Upper lobe of left lung (tissue), 6 donors: ENCODE results near the gene DACH1. TPM values are rescaled to one million over a fixed set of nuclear protein-coding genes. Genes with fewer than 3 reads are reported as not detected.

Experiments used
- ATAC-seq, 2 donors: fragments of 200-7000 bp; cut with Tn5 transposase; one replicate each; pipeline ENCODE4 v1.9.1; 2022; ENCODE audit warnings: mild to moderate bottlenecking in 2 of 2, moderate library complexity in 2 of 2; ENCODE audit not compliant: low FRiP score in 2 of 2
- DNase-seq, 2 donors: peaks; one replicate each; pipeline ENCODE4 v3.0.0-alpha.2; 2019 to 2020
- H3K27ac ChIP-seq, 4 donors: fragments of 200-600 bp; sonication (generic); one replicate each; pipeline ENCODE4 v1.5.1; 2016 to 2019
- H3K27me3 ChIP-seq, 4 donors: fragments of 200-600 bp; sonication (generic); one replicate each; pipeline ENCODE4 v1.5.1; 2017 to 2019
- H3K36me3 ChIP-seq, 4 donors: fragments of 200-600 bp; sonication (generic); one replicate each; pipeline ENCODE4 v1.5.1; 2016 to 2019
- H3K4me1 ChIP-seq, 4 donors: fragments of 200-600 bp; sonication (generic); one replicate each; pipeline ENCODE4 v1.5.1; 2018 to 2019
- H3K4me3 ChIP-seq, 4 donors: fragments of 200-600 bp; sonication (generic); one replicate each; pipeline ENCODE4 v1.5.1; 2017 to 2019; ENCODE audit warnings: mild to moderate bottlenecking in 2 of 4, moderate library complexity in 1 of 4
- H3K9me3 ChIP-seq, 4 donors: fragments of 200-600 bp; sonication (generic); one replicate each; pipeline ENCODE4 v1.5.1; 2018 to 2019
- EP300 ChIP-seq, 4 donors: sonication (generic); formaldehyde crosslinking; IDR thresholded peaks; one replicate each; pipeline ENCODE4 v1.5.1; 2017; ENCODE audit warnings: antibody characterized with exemption in 4 of 4, control low read depth in 2 of 4
- POLR2A ChIP-seq, 4 donors: fragments of 450-650 bp; IDR thresholded peaks; one replicate each; pipeline ENCODE4 v1.5.1; 2016 to 2017; ENCODE audit warnings: antibody characterized with exemption in 4 of 4, mild to moderate bottlenecking in 2 of 4
- POLR2AphosphoS5 ChIP-seq, 2 donors: sonication (generic); formaldehyde crosslinking; IDR thresholded peaks; one replicate each; pipeline ENCODE4 v1.5.1; 2017; ENCODE audit warnings: antibody characterized with exemption in 2 of 2
- whole genome bisulfite sequencing, 2 donors: methylation state at CpG; one replicate each; pipeline ENCODE4 v1.1.5; 2017 to 2018; 5-methylcytosine and 5-hydroxymethylcytosine counted together
- total RNA-seq, 6 donors: library from RNA; depleted of rRNA in 4 of 6; stranded (reverse); fragments of >200 nt in 4 of 6; gene quantifications; one replicate each; pipeline versions ENCODE4 v1.1.0 to v1.2.1, GENCODE V29; 2016 to 2021
- TF ChIP-seq, protein P1 (sequence below), 6 experiments: fragments of 450-650 bp in 4 of 6; fragments of 200-600 bp in 2 of 6; sonication (generic) in 2 of 6; IDR thresholded peaks; one replicate each; pipeline ENCODE4 v1.5.1; 2016 to 2019; ENCODE audit warnings: antibody characterized with exemption in 6 of 6
- donor health status: DM: no; HTN: no; CAD: no; lungs with moderate emphysema.
- donor health status: DM: no; HTN: yes; CAD: no; lungs with severe emphysema.

Gene DACH1
- total RNA-seq, 6 donors from 2014 or later = 4.7 to 10.5 (median 6.7) TPM

DNA sequence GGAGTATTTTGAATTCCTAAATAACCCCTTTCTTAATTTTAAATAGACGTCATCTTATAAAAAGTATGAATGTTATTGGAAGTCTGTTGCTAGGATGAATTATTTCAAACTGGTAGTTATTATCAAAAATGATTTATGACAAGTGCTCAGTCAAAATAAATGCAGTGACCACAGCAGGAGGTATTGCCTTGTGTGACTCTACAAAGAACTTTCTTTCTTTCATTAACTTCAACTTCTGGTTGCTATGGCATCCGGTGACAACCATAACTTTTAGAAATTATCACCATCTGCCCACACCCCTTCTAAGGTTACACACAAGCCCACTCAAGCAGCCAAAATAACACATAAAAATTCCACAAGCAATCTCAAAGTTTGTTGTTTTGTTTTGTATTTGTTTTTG, 189.9 kb downstream of the DACH1 start:
- DNase-seq = no peak
- no peaks in the 10 kb centered on the region for H3K27me3 ChIP-seq
- H3K27ac ChIP-seq = no peak overlapping the region
- no peaks in the 10 kb centered on the region for H3K4me1 ChIP-seq
- H3K36me3 ChIP-seq = peaks cover 0 to 3% (median 0%) of the 10 kb centered on the region in 4 donors
- WGBS, 2 donors = 86 to 93% methylated on average over 2 of the region's 2 CpGs
- ATAC-seq = no peak
- no peak overlapping the region for H3K4me3 ChIP-seq
- TF ChIP-seq POLR2A (IDR thresholded peaks at IDR 0.05) (no peak), EP300 (IDR thresholded peaks at IDR 0.05) (no peak), POLR2AphosphoS5 (IDR thresholded peaks at IDR 0.05) (no peak)
- TF ChIP-seq, protein P1, sequence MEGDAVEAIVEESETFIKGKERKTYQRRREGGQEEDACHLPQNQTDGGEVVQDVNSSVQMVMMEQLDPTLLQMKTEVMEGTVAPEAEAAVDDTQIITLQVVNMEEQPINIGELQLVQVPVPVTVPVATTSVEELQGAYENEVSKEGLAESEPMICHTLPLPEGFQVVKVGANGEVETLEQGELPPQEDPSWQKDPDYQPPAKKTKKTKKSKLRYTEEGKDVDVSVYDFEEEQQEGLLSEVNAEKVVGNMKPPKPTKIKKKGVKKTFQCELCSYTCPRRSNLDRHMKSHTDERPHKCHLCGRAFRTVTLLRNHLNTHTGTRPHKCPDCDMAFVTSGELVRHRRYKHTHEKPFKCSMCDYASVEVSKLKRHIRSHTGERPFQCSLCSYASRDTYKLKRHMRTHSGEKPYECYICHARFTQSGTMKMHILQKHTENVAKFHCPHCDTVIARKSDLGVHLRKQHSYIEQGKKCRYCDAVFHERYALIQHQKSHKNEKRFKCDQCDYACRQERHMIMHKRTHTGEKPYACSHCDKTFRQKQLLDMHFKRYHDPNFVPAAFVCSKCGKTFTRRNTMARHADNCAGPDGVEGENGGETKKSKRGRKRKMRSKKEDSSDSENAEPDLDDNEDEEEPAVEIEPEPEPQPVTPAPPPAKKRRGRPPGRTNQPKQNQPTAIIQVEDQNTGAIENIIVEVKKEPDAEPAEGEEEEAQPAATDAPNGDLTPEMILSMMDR (IDR thresholded peaks at IDR 0.05) = no peak
- H3K9me3 ChIP-seq = no peaks in the 10 kb centered on the region

DNA sequence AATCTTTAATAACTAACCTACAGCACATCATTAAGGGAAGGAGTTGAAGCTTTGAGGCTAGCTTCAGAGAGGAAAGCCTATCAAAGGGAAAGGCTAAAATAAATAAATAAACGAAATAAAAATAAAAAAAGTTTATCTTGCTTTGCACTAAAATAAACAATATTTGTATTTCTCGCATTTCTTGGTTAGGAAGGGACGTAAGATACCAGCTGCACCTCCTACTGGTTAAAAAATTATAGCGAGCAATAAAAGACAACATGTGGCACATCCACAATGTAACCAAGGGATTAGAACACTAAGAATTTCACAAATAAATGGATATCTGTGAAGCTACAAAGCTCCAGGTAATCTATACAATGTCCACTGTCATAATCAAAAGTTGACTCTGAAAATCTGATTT, 194.5 kb downstream of the DACH1 start:
- H3K9me3 ChIP-seq = no peaks in the 10 kb centered on the region
- H3K4me1 ChIP-seq = no peaks in the 10 kb centered on the region
- DNase-seq (no peak), ATAC-seq (no peak)
- no peak overlapping the region for H3K4me3 ChIP-seq
- H3K27me3 ChIP-seq = no peaks in the 10 kb centered on the region
- no peak overlapping the region for H3K27ac ChIP-seq
- H3K36me3 ChIP-seq = no peaks in the 10 kb centered on the region
- TF ChIP-seq EP300 (IDR thresholded peaks at IDR 0.05) (no peak), POLR2AphosphoS5 (IDR thresholded peaks at IDR 0.05) (no peak), POLR2A (IDR thresholded peaks at IDR 0.05) (no peak)
- TF ChIP-seq, protein P1 (IDR thresholded peaks at IDR 0.05) = no peak
- 72 to 73% methylated on average over 4 of the region's 4 CpGs for WGBS, 2 donors

DNA sequence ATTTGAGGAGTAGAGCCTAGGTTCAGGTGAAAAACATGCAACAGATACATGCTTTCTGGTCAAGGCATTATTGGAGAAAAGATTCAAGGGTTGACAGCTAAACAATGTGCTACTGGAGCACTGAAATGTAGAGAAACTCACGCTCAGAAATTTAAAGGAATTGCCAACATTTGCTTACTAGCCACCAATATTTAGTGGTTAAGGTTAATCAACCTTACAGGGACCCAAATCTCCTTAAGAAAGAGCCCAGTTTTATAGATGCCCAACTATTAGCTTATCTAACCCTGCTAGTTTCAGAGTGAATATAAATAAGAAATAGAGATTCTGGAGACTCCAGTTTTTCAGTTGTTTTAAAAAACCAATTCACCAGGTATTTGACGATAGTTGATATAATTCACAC, 203.6 kb downstream of the DACH1 start:
- Histone ChIP-seq H3K4me1 (peaks cover 0 to 12% (median 0%) of the 10 kb centered on the region in 4 donors), H3K27me3 (no peaks in the 10 kb centered on the region), H3K36me3 (no peaks in the 10 kb centered on the region), H3K27ac (no peak overlapping the region), H3K9me3 (no peaks in the 10 kb centered on the region), H3K4me3 (no peak overlapping the region)
- 90 to 91% methylated on average over 2 of the region's 2 CpGs for WGBS, 2 donors
- TF ChIP-seq, protein P1 (IDR thresholded peaks at IDR 0.05) = no peak
- TF ChIP-seq POLR2AphosphoS5 (IDR thresholded peaks at IDR 0.05) (no peak), EP300 (IDR thresholded peaks at IDR 0.05) (no peak), POLR2A (IDR thresholded peaks at IDR 0.05) (no peak)
- DNase-seq = no peak
- no peak for ATAC-seq

DNA sequence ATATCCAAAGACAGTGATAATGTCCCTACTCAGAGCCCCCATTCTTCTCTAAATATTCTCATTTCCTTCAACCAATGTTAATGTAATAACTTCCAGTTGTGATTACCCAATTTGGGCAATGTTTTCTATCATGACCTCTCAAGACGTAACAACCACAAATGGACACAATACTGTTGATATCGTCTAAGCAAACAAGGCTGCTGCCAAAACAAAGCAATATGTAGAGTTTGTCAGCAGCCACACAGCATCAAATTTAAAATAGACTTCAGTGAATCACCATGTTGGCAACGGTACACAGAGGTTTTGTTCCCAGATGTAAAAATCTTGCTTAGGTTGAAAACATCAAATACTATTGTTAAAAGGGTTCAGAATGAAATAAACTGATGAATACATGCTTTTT, 205.1 kb downstream of the DACH1 start:
- Histone ChIP-seq H3K9me3 (no peaks in the 10 kb centered on the region), H3K4me3 (no peak overlapping the region), H3K4me1 (peaks cover 0 to 12% (median 0%) of the 10 kb centered on the region in 4 donors), H3K27me3 (no peaks in the 10 kb centered on the region), H3K36me3 (no peaks in the 10 kb centered on the region), H3K27ac (no peak overlapping the region)
- WGBS, 2 donors = 28 to 46% methylated on average over 3 of the region's 3 CpGs
- TF ChIP-seq, protein P1 (IDR thresholded peaks at IDR 0.05) = no peak
- TF ChIP-seq POLR2AphosphoS5 (IDR thresholded peaks at IDR 0.05) (no peak), EP300 (IDR thresholded peaks at IDR 0.05) (no peak)
- DNase-seq = no peak
- ATAC-seq = no peak

DNA sequence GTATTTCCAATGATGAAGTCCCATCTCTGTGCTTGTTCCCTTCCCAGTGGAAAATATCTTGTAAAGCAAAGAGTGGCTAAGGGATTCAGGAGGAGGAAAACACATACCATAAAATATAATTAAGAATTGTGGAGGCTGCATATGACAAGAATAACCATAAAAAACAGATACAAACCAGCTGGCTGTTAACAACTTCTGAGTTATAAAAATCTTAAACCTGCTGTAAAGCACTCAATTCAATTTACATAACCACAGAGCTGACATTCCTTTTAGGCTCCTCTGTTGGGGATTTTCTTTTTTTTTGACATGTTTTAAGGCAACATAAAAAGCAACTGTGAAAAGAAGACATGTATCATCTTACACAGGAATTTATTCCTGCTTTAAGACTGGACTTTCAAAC, 207.6 kb downstream of the DACH1 start:
- Histone ChIP-seq H3K27ac (no peak overlapping the region), H3K9me3 (no peaks in the 10 kb centered on the region), H3K4me1 (peaks cover 0 to 12% (median 0%) of the 10 kb centered on the region in 4 donors), H3K27me3 (no peaks in the 10 kb centered on the region), H3K36me3 (no peaks in the 10 kb centered on the region), H3K4me3 (no peak overlapping the region)
- ATAC-seq = no peak
- no peak for DNase-seq
- no peak for TF ChIP-seq POLR2AphosphoS5 (IDR thresholded peaks at IDR 0.05)
- TF ChIP-seq, protein P1 (IDR thresholded peaks at IDR 0.05) = no peak
- TF ChIP-seq POLR2A (IDR thresholded peaks at IDR 0.05) = no peak
